Astrocyte of the cerebellum (primary cell): ENCODE results near the gene GAB1.

Source experiments
- DNase-seq: peaks from one replicate; pipeline ENCODE4 v3.0.0-alpha.2; 2011; ENCODE audit warnings: low read depth
- H3K4me3 ChIP-seq: 2 replicates; pipeline ENCODE4 v1.5.1; 2011; ENCODE audit warnings: mild to moderate bottlenecking, low read depth, low read length, moderate library complexity
- in situ Hi-C: cut with HindIII; loops from 2 replicates; pipeline ENCODE4 v1.10.0; 2017; ENCODE audit warnings: low sequenced_read_pairs
- TF ChIP-seq, protein P1 (sequence below): IDR thresholded peaks from 2 replicates; pipeline ENCODE4 v1.5.1; 2012; ENCODE audit warnings: low read length, low read depth, moderate library complexity, mild to moderate bottlenecking; ENCODE audit errors: missing control alignments

GAB1 gene

DNA sequence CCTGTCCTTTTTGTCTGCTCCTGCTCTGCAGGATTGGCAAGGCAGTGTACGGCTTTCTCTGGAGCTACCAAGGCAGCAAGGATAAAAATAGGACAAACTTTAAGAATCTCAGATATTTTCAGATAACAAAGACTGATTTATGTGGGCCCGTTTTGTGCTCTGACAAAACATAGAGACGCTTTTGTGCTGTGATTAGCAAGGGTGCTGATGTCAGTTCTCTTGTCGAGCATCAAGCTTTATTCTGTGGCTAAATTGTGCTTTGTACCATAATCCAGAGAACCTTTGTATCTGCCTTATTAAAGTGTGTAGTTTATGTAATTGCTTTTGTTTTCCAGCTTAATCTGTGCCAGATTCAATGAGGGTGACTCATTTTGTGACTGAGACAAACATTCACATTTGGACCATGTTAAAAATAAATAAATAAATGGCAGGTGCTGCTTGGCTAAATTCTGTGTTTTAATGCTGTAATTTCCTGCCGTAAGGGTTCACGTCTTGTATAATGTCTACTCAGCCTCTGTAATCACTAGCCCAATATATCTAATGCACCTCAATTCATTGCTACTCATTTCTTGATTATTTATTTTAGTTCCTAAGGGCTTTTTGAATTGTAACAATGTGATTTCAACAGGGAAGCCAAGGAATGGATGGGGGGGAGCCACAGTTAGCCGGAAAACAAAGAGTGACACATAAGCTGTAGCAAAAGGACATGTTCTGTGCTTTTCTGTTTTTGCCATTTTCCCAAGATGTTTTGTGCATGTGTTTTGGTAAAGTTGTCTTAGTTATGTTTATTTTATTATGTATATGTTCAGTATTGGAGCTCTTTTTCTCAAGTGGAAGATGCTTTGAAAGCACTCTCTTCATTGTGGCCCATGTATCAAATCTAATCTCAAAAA, 75.1 kb downstream of the GAB1 start:
- in situ Hi-C loops: no loop called here
- no peak overlapping the region for H3K4me3 ChIP-seq
- no peak for DNase-seq
- TF ChIP-seq, protein P1, sequence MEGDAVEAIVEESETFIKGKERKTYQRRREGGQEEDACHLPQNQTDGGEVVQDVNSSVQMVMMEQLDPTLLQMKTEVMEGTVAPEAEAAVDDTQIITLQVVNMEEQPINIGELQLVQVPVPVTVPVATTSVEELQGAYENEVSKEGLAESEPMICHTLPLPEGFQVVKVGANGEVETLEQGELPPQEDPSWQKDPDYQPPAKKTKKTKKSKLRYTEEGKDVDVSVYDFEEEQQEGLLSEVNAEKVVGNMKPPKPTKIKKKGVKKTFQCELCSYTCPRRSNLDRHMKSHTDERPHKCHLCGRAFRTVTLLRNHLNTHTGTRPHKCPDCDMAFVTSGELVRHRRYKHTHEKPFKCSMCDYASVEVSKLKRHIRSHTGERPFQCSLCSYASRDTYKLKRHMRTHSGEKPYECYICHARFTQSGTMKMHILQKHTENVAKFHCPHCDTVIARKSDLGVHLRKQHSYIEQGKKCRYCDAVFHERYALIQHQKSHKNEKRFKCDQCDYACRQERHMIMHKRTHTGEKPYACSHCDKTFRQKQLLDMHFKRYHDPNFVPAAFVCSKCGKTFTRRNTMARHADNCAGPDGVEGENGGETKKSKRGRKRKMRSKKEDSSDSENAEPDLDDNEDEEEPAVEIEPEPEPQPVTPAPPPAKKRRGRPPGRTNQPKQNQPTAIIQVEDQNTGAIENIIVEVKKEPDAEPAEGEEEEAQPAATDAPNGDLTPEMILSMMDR: no peak

DNA sequence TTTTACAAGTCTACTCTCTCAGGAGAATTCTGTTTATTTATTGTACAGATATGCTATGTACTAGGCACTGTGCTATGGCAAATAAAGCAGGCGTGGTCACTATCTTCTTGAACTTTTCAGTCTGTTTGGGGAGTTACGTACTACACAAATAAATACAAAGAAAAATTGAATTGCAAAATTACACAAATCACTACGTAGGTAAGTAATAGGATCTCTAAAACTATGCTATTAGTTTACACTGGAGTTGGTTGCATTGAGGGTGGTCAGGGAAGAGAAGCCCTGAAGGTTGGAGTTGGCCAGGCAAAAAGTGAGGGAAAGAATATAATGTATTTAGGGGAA, 75.7 kb downstream of the GAB1 start:
- TF ChIP-seq, protein P1: no peak
- no peak for DNase-seq
- in situ Hi-C loops: no loop called here
- H3K4me3 ChIP-seq: no peak overlapping the region

DNA sequence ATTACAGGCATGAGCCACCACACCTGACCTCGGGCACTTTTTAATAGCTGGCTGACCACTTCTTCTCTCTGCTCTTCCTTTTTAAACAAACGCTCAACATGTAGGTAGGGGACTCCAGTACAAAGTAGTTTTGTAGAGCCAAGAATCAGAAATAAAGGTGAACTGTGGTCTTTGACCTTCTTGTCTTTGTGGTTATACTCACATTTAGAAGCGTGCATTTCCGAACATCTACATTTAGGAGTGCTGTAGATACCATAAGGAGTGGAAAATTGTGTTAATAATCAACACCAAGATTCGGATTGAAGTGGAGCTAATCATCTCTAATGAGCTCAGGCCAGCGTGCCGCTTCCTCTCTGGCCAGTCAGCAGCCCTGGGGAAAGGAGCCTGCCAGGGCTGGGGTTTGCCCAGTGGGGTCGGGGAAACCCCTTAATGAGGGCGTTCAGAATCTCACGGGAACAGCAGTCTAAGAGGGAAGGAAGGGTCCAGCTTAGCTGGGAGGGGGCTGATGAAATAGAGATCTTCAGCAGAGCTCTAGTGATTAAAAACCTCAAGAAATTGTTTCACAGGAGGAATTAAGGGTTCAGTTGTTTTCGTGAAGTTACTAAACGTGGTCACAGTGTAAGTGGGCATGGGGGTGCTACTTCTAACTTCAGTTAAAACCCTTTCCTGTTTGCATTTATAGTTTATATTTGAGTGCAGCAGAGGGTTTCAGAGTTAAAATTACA, 81.2 kb downstream of the GAB1 start:
- in situ Hi-C loops: no loop called here
- DNase-seq: no peak
- no peak overlapping the region for H3K4me3 ChIP-seq
- TF ChIP-seq, protein P1: no peak

DNA sequence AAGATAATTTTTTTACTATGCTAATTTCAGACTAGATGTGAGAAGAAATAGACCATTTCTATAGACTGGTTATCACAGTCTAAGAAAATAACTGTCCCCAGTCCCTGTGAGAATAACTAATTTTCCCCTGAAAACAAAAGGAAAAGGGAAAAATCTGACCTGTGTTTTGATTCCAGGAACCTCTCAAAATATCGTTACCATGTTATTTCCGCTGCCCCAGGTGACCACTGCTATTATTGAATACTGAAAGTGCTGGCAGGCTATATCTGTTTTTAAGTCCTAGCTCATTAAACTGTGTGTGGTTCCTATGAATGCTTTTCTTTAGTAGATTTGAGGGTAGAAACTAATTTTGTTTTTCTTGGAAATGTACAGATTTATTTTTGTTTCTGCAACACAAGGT, 83.6 kb downstream of the GAB1 start:
- DNase-seq: no peak
- TF ChIP-seq, protein P1: no peak
- in situ Hi-C loops: no loop called here
- H3K4me3 ChIP-seq: no peak overlapping the region

DNA sequence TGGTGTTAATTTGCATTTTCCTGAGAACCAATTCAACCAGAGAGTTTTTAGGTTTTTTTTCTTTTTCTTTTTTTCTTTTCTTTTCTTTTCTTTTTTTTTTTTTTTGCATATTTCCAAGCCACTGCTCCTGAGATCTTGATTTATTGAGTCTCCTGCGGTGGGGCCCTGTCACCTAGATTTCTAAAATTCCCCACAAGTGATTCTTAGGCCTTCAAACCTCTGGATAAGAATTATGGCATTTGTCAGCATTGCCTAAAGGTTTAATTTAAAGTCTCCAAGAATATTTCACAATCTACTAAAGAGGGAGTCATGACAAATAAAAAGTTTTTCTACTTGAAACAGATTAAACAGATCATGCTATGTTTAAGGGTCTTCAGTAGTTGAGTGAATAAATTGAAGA, 84.9 kb downstream of the GAB1 start:
- TF ChIP-seq, protein P1: no peak
- in situ Hi-C loops: no loop called here
- no peak for DNase-seq

DNA sequence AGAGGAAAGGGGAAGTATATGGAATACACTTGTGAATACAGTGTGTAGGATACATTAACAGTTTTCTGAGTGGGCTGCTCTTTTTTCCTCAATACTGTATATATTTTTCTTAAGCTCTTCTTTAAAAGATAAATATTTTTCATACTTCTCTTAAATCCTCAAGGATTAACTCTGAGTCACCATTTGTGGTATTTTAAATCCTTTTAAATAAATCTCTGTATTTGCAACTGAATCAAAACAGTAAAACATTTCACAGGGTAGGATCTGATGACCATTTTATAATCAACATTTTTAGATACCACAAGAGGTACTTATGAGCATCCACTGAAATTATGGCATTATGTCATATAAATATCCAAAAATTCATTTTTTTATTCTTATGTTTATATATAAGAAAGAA, 87.6 kb downstream of the GAB1 start:
- DNase-seq: no peak
- H3K4me3 ChIP-seq: no peak overlapping the region
- TF ChIP-seq, protein P1: no peak
- in situ Hi-C loops: no loop called here

More for the DNA sequence above, 84.9 kb downstream of the GAB1 start:
- H3K4me3 ChIP-seq: no peak overlapping the region
